Measurements from ENCODE around the gene CNTN5. TPM values are rescaled to one million over a fixed set of nuclear protein-coding genes. Genes with fewer than 3 reads are reported as not detected.

The CNTN5 gene
- total RNA-seq, 2 experiments from 2014 or later: not detected

DNA sequence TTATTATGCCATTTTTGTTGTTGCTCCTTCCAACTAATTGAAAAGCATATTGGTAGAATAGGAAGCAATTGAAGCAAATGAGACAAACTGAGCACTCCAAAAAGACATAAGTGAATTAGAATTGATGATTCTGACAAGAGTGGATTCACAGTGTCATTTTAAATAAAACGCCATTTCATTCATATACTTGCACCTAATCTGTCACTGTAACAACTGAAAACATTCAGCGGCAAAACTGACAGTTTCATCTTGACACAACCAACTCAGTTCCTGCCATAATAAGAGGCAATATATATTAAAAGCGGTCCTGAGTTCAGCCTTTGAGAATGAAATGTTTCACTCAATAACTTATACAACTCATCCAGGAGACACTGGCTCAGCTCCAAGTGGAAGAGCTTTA, 306.8 kb downstream of the CNTN5 start:
- Mint-ChIP-seq H3K4me1 (no peaks in the 10 kb centered on the region), H3K36me3 (no peaks in the 10 kb centered on the region), H3K27me3 (no peaks in the 10 kb centered on the region), H3K27ac (no peak overlapping the region), H3K9me3 (peaks cover 3% of the 10 kb centered on the region), H3K4me3 (no peak overlapping the region)
- POLR2A ChIA-PET: no interaction called here
- ATAC-seq (ENCODE audit: low read depth): no peak
- no peak for DNase-seq

DNA sequence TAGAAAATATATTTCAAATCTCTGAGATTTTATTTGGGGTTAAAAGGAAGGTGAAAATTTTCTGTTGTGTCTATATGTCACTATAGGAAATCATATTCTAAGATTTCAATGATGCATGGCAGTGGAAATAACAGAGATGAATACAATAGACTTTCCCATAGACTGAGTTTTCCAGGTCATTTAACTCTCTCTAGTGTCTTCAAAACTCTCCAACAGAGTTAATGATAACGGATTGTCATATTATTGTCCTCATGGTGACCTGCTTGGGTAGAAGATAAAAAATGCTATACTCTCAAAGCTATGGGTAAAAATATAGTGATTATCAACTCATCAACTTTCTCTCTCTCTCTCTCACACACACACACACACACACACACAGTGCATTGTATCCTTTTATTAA, 312.9 kb downstream of the CNTN5 start:
- DNase-seq (no peak), ATAC-seq (ENCODE audit: low read depth) (no peak)
- H3K9me3 Mint-ChIP-seq: peaks cover 2% of the 10 kb centered on the region
- no peak overlapping the region for H3K4me3 Mint-ChIP-seq
- no peaks in the 10 kb centered on the region for H3K36me3 Mint-ChIP-seq
- no peaks in the 10 kb centered on the region for H3K27me3 Mint-ChIP-seq
- H3K27ac Mint-ChIP-seq: no peak overlapping the region
- no peaks in the 10 kb centered on the region for H3K4me1 Mint-ChIP-seq
- POLR2A ChIA-PET: no interaction called here

DNA sequence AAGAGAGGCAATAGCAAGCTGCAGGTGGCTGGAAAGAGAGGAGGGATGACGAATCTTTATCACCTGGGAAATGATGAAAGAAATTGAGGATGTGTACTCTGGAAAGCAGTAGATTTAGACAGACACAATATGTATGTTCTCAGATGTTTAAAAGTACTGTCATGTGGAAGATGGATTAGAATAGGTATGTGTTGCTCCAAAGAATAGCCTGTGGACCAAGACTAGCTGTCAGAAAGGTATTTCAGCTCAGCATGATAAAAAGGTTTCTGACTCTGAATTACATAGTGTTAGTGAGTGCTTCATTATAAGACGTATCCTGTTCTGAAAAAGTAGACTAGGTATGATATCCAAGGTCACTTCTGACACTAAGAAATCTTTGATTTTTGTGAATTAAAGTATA, 322.4 kb downstream of the CNTN5 start:
- Mint-ChIP-seq H3K9me3 (peaks cover 3% of the 10 kb centered on the region), H3K36me3 (no peaks in the 10 kb centered on the region), H3K27ac (no peak overlapping the region), H3K4me3 (no peak overlapping the region), H3K4me1 (no peaks in the 10 kb centered on the region), H3K27me3 (no peaks in the 10 kb centered on the region)
- ATAC-seq (ENCODE audit: low read depth) (no peak), DNase-seq (no peak)
- POLR2A ChIA-PET: no interaction called here

DNA sequence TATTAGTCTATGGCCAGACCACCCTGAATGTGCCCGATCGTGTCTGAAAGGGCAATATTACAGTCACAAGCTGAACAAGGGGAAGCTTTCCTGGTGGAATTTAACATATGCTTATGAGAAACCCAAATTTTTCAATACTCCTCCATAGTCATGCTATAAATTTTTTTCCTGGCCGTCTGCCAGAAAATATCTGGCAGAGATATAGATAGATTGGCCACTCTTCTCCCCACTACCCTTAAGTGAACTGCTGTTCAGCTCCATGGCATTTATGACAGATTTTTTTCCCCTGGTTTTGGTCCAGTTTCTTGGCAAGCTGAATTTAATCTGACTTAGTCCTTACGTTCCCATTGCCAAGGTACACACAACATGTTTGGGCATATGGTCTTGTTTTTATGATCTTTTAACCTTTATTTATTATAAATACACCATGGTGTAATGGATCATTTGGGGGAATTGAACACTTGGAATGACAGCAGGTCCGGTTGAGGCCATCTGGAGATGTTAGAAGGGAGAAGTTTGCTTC, 328.5 kb downstream of the CNTN5 start:
- Mint-ChIP-seq H3K27me3 (no peaks in the 10 kb centered on the region), H3K4me1 (no peaks in the 10 kb centered on the region), H3K9me3 (no peaks in the 10 kb centered on the region), H3K4me3 (no peak overlapping the region), H3K27ac (no peak overlapping the region), H3K36me3 (no peaks in the 10 kb centered on the region)
- POLR2A ChIA-PET: no interaction called here
- ATAC-seq (ENCODE audit: low read depth): no peak
- DNase-seq: no peak

DNA sequence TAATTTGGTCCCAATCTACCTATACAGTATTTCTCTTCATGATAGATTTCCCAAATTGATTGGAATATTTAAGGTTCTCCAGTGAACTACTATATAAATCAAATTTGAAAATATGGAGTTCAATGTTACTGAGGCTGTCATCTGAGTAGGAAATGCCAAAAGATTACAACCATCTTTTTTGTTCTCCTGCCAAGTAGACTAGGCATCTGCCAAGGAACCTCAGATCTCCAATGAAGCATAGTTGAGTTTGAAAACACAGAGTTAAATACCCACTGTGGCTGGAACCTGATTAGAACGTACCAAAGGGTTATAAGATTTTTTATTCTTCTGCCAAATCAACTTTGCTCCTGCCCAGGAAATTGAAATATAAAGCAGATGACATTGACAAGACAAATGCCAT, 330.9 kb downstream of the CNTN5 start:
- Mint-ChIP-seq H3K27ac (no peak overlapping the region), H3K27me3 (no peaks in the 10 kb centered on the region), H3K4me3 (no peak overlapping the region), H3K36me3 (no peaks in the 10 kb centered on the region), H3K4me1 (no peaks in the 10 kb centered on the region), H3K9me3 (peaks cover 3% of the 10 kb centered on the region)
- no peak for ATAC-seq (ENCODE audit: low read depth)
- POLR2A ChIA-PET: no interaction called here
- no peak for DNase-seq

DNA sequence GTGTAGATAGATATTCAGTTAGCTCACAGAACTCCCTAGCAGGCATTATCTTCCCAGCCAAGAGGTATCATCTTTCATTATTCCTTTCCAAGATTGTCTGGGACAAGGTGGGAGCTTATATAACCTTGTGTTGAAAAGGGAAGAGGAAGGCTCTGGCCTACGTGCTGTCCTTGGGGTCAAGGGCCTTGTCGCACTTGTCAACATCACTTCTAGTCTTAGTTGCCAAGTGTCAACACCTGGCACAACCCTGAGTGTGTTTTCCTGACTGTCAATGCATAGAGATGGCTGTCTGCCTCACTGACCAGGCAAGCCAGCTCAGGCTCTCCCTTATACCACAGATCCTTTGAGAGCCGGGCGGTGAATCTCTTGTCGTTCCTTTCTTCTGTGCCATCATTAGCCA, 331.9 kb downstream of the CNTN5 start:
- POLR2A ChIA-PET: no interaction called here
- H3K27me3 Mint-ChIP-seq: no peaks in the 10 kb centered on the region
- ATAC-seq (ENCODE audit: low read depth) (no peak), DNase-seq (no peak)
- H3K36me3 Mint-ChIP-seq: no peaks in the 10 kb centered on the region
- no peak overlapping the region for H3K27ac Mint-ChIP-seq
- H3K4me3 Mint-ChIP-seq: no peak overlapping the region
- no peaks in the 10 kb centered on the region for H3K4me1 Mint-ChIP-seq
- peaks cover 4% of the 10 kb centered on the region for H3K9me3 Mint-ChIP-seq

DNA sequence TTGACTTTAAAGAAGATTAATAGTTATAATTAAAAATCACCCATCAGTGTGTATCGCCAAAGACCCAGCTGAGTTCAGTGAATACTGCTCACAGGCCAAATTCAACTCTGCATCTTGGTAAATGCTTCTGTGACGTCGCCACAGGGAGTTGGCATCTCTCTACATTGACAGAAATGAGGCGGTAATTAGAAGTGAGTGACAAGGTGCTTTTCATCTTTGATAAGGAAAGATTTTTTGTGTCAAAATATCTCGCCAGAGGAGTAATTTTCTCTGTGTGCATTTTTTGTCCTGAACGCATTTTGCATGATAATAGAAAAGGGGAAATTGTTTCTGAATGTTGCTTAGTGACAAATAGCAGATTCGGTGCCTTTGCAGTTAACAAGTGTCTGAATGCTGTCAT, 345.8 kb downstream of the CNTN5 start:
- no peak overlapping the region for H3K4me3 Mint-ChIP-seq
- ATAC-seq (ENCODE audit: low read depth) (no peak), DNase-seq (no peak)
- peaks cover 1% of the 10 kb centered on the region for H3K9me3 Mint-ChIP-seq
- H3K27ac Mint-ChIP-seq: no peak overlapping the region
- no peaks in the 10 kb centered on the region for H3K27me3 Mint-ChIP-seq
- POLR2A ChIA-PET: no interaction called here
- no peaks in the 10 kb centered on the region for H3K36me3 Mint-ChIP-seq
- H3K4me1 Mint-ChIP-seq: no peaks in the 10 kb centered on the region

DNA sequence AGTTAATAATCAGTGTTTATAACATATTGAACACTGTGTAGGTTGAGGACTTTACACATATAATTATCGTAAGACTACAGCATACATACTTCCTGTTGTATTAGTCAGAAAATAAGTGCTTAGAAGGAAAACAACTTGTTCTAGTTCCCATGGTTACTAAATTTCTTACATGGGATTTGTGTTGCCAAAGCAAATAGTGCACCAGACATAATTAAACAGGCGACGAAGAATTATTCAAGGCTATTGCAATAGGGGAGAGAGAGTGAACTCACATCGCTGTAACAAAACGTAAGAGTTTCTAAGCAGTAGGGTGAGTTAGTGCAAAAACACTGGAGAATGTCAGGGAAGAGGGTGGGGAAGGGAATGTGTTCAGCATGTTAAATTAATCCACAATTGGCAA, 347.8 kb downstream of the CNTN5 start:
- Mint-ChIP-seq H3K4me1 (no peaks in the 10 kb centered on the region), H3K4me3 (no peak overlapping the region), H3K27me3 (no peaks in the 10 kb centered on the region), H3K36me3 (no peaks in the 10 kb centered on the region), H3K27ac (no peak overlapping the region), H3K9me3 (peaks cover 1% of the 10 kb centered on the region)
- no peak for ATAC-seq (ENCODE audit: low read depth)
- no peak for DNase-seq
- POLR2A ChIA-PET: no interaction called here

DNA sequence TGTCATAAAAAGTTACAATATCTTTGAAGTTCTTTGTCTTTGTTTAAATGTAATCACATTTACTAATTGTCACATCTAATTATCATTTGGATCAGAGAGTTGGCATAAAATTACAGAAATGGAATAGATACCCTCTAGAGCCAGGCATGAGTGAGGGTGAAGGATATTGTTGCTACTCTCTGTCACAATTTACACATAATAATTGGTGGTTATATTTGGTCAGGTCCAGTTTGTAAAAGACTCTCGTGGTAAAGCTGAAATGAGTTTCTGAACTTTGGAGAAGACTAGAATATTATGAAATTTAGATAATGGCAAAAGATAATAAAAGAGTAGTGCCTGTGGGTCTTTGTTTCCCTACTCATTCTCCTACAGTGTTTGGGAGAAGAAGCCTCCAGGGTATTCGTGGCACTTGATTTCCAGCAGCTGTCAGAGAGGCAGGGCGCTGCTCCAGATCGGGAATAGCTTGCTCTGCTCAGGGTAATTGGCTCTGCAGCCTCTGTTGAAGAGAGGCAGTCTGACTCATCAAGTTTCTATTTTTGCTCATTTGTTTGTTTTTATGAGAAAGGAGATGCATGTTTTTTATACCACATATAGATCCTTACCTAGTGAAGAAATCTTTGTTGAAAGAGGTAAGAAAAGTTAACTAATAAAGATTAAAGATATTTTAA, 349.9 kb downstream of the CNTN5 start:
- peaks cover 3% of the 10 kb centered on the region for H3K9me3 Mint-ChIP-seq
- no peaks in the 10 kb centered on the region for H3K27me3 Mint-ChIP-seq
- DNase-seq: no peak
- no peaks in the 10 kb centered on the region for H3K4me1 Mint-ChIP-seq
- no peak overlapping the region for H3K27ac Mint-ChIP-seq
- no peaks in the 10 kb centered on the region for H3K36me3 Mint-ChIP-seq
- ATAC-seq (ENCODE audit: low read depth): no peak
- H3K4me3 Mint-ChIP-seq: no peak overlapping the region
- POLR2A ChIA-PET: no interaction called here

DNA sequence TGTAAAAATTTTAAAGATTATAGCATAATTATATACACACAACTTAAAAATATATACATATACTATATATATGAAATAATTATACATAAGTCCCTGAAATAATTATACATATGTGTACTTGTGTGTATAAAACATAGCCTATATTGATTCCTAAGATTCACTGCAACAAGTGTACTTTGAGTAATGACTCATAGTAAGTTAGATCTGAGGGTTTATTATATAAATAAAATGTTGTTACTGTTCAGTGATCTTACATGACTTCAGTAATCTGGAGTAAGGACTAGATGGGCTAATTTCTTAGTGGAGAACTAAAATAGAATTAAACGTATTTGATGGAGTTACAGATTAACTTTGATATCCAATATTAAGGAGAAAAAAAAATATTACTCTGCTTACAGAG, 350.5 kb downstream of the CNTN5 start:
- H3K36me3 Mint-ChIP-seq: no peaks in the 10 kb centered on the region
- H3K9me3 Mint-ChIP-seq: peaks cover 5% of the 10 kb centered on the region
- no peaks in the 10 kb centered on the region for H3K27me3 Mint-ChIP-seq
- H3K4me3 Mint-ChIP-seq: no peak overlapping the region
- H3K27ac Mint-ChIP-seq: no peak overlapping the region
- POLR2A ChIA-PET: no interaction called here
- no peaks in the 10 kb centered on the region for H3K4me1 Mint-ChIP-seq
- DNase-seq (no peak), ATAC-seq (ENCODE audit: low read depth) (no peak)

DNA sequence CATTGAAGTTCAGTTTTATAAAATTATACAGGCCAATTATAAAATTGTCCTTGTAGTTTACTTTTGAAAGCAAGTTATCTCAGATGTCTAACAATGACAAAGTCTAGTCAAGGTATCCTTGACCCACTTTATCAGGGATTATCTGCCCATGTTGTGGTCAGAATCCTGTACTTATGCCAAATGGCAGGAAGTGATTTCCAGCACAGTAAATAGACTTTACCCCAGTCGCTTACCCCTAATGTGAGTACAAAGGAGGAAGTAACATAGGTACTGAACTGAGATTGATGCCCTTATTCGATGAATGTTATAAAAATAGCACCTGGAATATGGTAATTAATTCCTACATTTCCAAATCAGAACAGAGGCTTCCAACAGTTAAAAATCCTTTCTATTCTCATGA, 355.7 kb downstream of the CNTN5 start:
- Mint-ChIP-seq H3K4me3 (no peak overlapping the region), H3K9me3 (peaks cover 5% of the 10 kb centered on the region), H3K36me3 (no peaks in the 10 kb centered on the region), H3K27ac (no peak overlapping the region), H3K4me1 (no peaks in the 10 kb centered on the region), H3K27me3 (no peaks in the 10 kb centered on the region)
- DNase-seq (no peak), ATAC-seq (ENCODE audit: low read depth) (no peak)
- POLR2A ChIA-PET: no interaction called here

DNA sequence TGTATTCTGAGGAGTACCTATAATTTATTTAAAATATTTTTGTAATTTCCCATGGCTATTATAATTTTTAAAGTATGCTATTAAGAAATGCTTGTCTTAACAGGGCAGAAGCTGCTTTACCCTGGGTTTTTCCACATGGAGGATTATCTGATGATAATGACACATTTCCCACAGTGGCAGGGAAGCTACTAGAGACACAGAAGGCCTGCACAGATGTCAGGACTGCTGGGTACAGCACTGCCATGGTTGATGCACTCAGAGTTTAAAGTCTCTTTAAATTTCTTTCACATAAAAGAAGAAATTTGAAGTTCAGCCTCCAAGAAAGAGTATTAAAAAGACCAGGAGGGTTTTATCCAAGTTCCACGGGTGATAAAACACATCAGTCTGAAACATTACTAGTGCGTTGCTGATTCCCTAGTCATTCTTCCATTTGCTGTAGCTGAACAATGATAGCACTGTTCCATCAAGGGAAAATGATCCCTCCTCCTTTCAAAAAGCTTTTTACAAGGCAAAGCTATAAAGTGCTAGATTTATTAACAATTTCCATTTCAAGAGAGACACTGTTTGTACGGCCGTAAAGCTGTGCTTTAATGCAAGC, 363.0 kb downstream of the CNTN5 start:
- H3K9me3 Mint-ChIP-seq: peaks cover 3% of the 10 kb centered on the region
- no peaks in the 10 kb centered on the region for H3K4me1 Mint-ChIP-seq
- POLR2A ChIA-PET: no interaction called here
- no peaks in the 10 kb centered on the region for H3K27me3 Mint-ChIP-seq
- H3K27ac Mint-ChIP-seq: no peak overlapping the region
- DNase-seq: no peak
- no peak overlapping the region for H3K4me3 Mint-ChIP-seq
- no peak for ATAC-seq (ENCODE audit: low read depth)
- no peaks in the 10 kb centered on the region for H3K36me3 Mint-ChIP-seq

DNA sequence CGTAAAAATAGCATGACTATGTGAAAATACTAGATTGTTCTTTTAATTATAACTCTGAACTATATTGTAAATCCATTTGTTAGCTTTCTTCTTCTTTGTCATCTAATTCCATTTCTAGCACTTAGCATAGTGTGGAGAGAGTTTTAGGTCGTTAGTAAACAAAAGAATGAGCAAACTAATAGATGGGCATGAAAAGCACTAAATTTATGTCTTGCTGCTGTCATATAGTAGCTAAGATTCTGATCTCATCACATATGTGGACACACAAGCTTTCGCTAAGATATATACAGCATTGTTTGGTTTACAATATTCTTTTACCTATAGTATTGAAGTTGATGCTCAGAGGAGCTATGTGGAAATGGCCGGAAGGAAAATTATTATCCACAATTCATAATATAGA, 370.5 kb downstream of the CNTN5 start:
- H3K4me1 Mint-ChIP-seq: no peaks in the 10 kb centered on the region
- H3K27ac Mint-ChIP-seq: no peak overlapping the region
- H3K27me3 Mint-ChIP-seq: no peaks in the 10 kb centered on the region
- no peaks in the 10 kb centered on the region for H3K36me3 Mint-ChIP-seq
- no peak for ATAC-seq (ENCODE audit: low read depth)
- H3K4me3 Mint-ChIP-seq: no peak overlapping the region
- H3K9me3 Mint-ChIP-seq: no peaks in the 10 kb centered on the region
- no peak for DNase-seq
- POLR2A ChIA-PET: no interaction called here

DNA sequence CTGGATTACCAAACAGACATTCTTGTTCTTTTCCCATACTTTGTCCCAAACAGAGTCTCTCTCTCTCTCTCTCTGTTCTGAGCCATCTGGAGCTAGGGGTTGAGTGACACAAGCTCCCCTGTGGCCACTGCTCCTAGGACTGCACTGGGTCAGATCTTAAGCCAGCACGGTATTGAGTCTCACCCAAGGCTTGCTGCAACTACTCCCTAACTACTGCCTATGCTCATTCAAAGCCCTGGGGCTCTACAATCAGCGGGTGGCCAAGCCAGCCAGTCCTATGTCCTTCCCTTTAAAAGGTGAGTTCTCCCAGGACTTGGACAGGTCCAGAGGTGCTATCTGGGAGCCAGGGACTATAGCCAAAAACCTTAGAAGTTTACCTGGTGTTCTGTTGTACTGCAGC, 385.6 kb downstream of the CNTN5 start:
- H3K9me3 Mint-ChIP-seq: peaks cover 5% of the 10 kb centered on the region
- H3K27ac Mint-ChIP-seq: no peak overlapping the region
- H3K4me1 Mint-ChIP-seq: no peaks in the 10 kb centered on the region
- no peaks in the 10 kb centered on the region for H3K27me3 Mint-ChIP-seq
- POLR2A ChIA-PET: no interaction called here
- H3K4me3 Mint-ChIP-seq: no peak overlapping the region
- ATAC-seq (ENCODE audit: low read depth) (no peak), DNase-seq (no peak)
- no peaks in the 10 kb centered on the region for H3K36me3 Mint-ChIP-seq

Measured in activated naive CD8-positive, alpha-beta T cell treated with anti-CD3 and anti-CD28 coated beads, Interleukin-2, amount 10 ng/mL, durations not matched to agents 7 days and 5 days (primary cell).